Ectodermal cell (in vitro differentiated cells): Measurements from ENCODE around the gene SYNPO2.

ENCODE experiments used
- H3K27ac ChIP-seq: 2 replicates; pipeline ENCODE4 v1.7.0; 2013; ENCODE audit warnings: mild to moderate bottlenecking, low read depth, low read length; ENCODE audit not compliant: insufficient read depth, poor library complexity, severe bottlenecking
- H3K27me3 ChIP-seq: 2 replicates; pipeline ENCODE4 v1.7.0; 2013; ENCODE audit warnings: mild to moderate bottlenecking, low read length; ENCODE audit not compliant: insufficient read depth, control insufficient read depth, poor library complexity, severe bottlenecking
- H3K36me3 ChIP-seq: one replicate; pipeline ENCODE4 v1.7.0; 2013; ENCODE audit warnings: low read length; ENCODE audit not compliant: control insufficient read depth, insufficient read depth
- H3K4me1 ChIP-seq: one replicate; pipeline ENCODE4 v1.7.0; 2013; ENCODE audit warnings: low read length; ENCODE audit not compliant: control insufficient read depth, insufficient read depth
- H3K4me3 ChIP-seq: 2 replicates; pipeline ENCODE4 v1.7.0; 2013; ENCODE audit warnings: low read depth, low read length, control low read depth; ENCODE audit not compliant: insufficient read depth
- H3K9me3 ChIP-seq: 2 replicates; pipeline ENCODE4 v1.7.0; 2013; ENCODE audit warnings: mild to moderate bottlenecking, low read length, moderate library complexity; ENCODE audit not compliant: control insufficient read depth
- WGBS, 2 experiments: methylation state at CpG; one replicate each; pipeline ENCODE4 v1.1.7; 2013; ENCODE audit warnings: missing lambda C conversion rate in 2 of 2; 5-methylcytosine and 5-hydroxymethylcytosine counted together

The SYNPO2 gene

GRCh38 chr4:119035951-119036737, 147.5 kb downstream of the SYNPO2 start:
- Histone ChIP-seq H3K4me3 (no peak overlapping the region), H3K9me3 (no peaks in the 10 kb centered on the region), H3K27me3 (no peaks in the 10 kb centered on the region), H3K27ac (no peak overlapping the region), H3K36me3 (no peaks in the 10 kb centered on the region), H3K4me1 (peaks cover 8% of the 10 kb centered on the region)
- WGBS, 2 experiments, result 89 to 93% methylated on average over 8 of the region's 8 CpGs

DNA sequence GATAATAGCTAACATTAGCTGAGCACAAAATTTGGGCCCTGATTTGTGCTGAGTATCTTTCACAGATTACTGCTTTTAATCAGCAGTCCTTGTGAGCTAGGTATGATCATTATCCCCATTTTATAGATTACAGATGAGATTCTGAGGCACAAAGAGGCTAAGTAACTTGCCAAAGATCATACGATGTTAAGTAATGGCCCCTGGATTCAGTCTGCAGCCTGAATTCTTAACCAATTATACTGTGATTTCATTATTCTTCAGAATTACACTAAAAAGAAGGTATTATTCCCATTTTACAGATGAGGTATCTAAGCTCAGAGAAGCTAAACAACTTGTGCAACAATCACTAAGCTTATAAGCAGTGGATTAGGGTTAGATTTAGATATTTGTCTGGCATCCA, 149.1 kb downstream of the SYNPO2 start:
- H3K4me3 ChIP-seq, result no peak overlapping the region
- WGBS, 2 experiments, result 91 to 100% methylated on average over 1 of the region's 1 CpG
- no peaks in the 10 kb centered on the region for H3K9me3 ChIP-seq
- H3K27ac ChIP-seq, result no peak overlapping the region
- H3K27me3 ChIP-seq, result no peaks in the 10 kb centered on the region
- no peaks in the 10 kb centered on the region for H3K36me3 ChIP-seq
- H3K4me1 ChIP-seq, result peaks cover 8% of the 10 kb centered on the region

DNA sequence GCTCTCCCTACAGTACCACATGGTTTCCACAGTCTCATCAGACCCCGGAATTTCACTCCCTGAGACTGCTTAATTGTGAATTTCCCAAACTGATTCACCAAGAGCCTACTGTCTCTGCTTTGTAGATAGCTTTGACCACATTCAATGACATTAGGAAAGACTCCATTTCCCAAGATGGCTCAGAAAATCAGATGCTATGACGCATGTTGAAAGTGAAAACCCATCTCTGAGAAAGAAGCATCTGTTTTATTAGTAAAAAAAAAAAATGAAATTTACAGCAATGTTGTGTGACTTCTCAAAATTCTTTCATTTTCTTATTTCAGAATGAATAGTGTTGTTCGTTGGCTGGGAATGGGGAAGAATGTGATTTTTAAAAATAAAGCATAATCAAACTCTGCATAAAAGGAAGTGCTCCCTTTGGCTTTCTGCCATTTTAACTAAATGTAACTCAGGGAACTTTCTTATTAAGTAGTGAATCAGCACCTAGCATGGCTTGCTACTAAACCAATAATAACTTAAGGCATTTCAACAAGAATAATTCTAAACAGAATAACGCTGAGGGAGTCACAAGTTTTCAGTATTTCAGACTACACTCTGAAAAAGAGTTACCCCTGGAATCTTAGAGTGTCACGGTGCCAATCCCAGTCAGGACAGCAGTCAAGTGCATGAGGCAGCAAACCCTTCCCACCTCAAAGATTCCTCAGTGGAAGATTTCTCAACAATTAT, 149.6 kb downstream of the SYNPO2 start:
- 92 to 93% methylated on average over 5 of the region's 5 CpGs for WGBS, 2 experiments
- Histone ChIP-seq H3K4me3 (no peak overlapping the region), H3K9me3 (no peaks in the 10 kb centered on the region), H3K4me1 (peaks cover 8% of the 10 kb centered on the region), H3K27ac (no peak overlapping the region), H3K27me3 (no peaks in the 10 kb centered on the region), H3K36me3 (no peaks in the 10 kb centered on the region)

GRCh38 chr4:119039160-119039559, 150.5 kb downstream of the SYNPO2 start:
- Histone ChIP-seq H3K36me3 (no peaks in the 10 kb centered on the region), H3K27me3 (no peaks in the 10 kb centered on the region), H3K27ac (no peak overlapping the region), H3K9me3 (no peaks in the 10 kb centered on the region), H3K4me1 (peaks cover 8% of the 10 kb centered on the region), H3K4me3 (no peak overlapping the region)
- WGBS, 2 experiments, result 71 to 94% methylated on average over 1 of the region's 1 CpG

DNA sequence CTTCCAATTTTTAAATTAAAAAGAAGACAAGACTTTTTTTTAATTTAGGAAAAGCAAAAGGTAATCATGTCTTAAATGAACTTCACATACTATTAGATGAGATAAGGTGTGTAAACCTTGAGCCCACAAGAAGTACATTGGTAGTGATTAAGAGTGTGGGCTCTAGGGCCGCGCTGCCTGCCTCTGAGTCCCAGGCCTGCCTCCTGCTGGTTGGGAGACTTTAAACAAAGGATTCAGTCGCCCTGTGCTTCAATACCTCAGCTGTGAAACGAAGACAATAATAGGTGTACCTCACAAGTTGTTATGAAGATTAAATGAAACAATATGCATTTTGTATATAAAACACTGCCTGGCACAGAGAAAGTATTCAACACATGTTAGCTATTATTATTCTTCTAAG, 151.1 kb downstream of the SYNPO2 start:
- Histone ChIP-seq H3K36me3 (no peaks in the 10 kb centered on the region), H3K9me3 (no peaks in the 10 kb centered on the region), H3K4me3 (no peak overlapping the region), H3K4me1 (peaks cover 8% of the 10 kb centered on the region), H3K27me3 (no peaks in the 10 kb centered on the region), H3K27ac (no peak overlapping the region)
- 22 to 26% methylated on average over 4 of the region's 4 CpGs for WGBS, 2 experiments

DNA sequence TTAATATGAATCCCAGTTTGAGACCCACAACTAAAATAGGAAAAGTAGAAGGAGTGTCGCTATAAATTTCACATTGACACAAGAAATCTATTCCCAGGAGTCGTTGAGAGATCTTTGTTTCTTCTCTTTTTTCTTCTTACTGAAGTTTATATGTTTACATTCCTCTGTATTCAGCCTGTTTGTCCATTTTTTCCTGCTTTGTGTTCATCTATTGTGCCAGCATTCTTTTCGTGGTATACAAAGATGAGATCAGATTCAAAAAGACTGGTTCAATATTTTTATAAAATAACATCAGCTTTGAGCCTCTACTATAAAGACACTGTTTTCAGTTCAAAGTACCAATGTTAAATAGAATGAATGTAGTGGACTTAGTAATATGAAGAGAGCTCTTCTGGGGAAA, 151.6 kb downstream of the SYNPO2 start:
- Histone ChIP-seq H3K36me3 (no peaks in the 10 kb centered on the region), H3K4me1 (peaks cover 8% of the 10 kb centered on the region), H3K27ac (no peak overlapping the region), H3K4me3 (no peak overlapping the region), H3K9me3 (no peaks in the 10 kb centered on the region), H3K27me3 (no peaks in the 10 kb centered on the region)
- WGBS, 2 experiments, result 33 to 58% methylated on average over 1 to 3 of the region's 3 CpGs

- H3K9me3 ChIP-seq, result no peaks in the 10 kb centered on the region
- H3K36me3 ChIP-seq, result no peaks in the 10 kb centered on the region
- H3K4me1 ChIP-seq, result peaks cover 8% of the 10 kb centered on the region
- no peak overlapping the region for H3K4me3 ChIP-seq
- WGBS, 2 experiments, result 34 to 50% methylated on average over 2 of the region's 2 CpGs
- H3K27me3 ChIP-seq, result no peaks in the 10 kb centered on the region
- no peak overlapping the region for H3K27ac ChIP-seq
Observed at GRCh38 chr4:119040694-119041185, 152.1 kb downstream of the SYNPO2 start.

GRCh38 chr4:119041396-119041795, 152.7 kb downstream of the SYNPO2 start:
- Histone ChIP-seq H3K9me3 (no peaks in the 10 kb centered on the region), H3K4me1 (peaks cover 8% of the 10 kb centered on the region), H3K27ac (no peak overlapping the region), H3K27me3 (no peaks in the 10 kb centered on the region), H3K4me3 (no peak overlapping the region), H3K36me3 (no peaks in the 10 kb centered on the region)
- 90% methylated on average over 2 of the region's 2 CpGs; no CpG with 5 or more reads in 1 of the 2 experiments for WGBS, 2 experiments

GRCh38 chr4:119041951-119042560, 153.4 kb downstream of the SYNPO2 start:
- 2 to 4% methylated on average over 4 to 5 of the region's 6 CpGs for WGBS, 2 experiments
- no peaks in the 10 kb centered on the region for H3K36me3 ChIP-seq
- H3K27ac ChIP-seq, result no peak overlapping the region
- H3K9me3 ChIP-seq, result no peaks in the 10 kb centered on the region
- no peak overlapping the region for H3K4me3 ChIP-seq
- H3K4me1 ChIP-seq, result peaks cover 8% of the 10 kb centered on the region
- no peaks in the 10 kb centered on the region for H3K27me3 ChIP-seq

GRCh38 chr4:119046263-119046662, 157.6 kb downstream of the SYNPO2 start:
- Histone ChIP-seq H3K9me3 (no peaks in the 10 kb centered on the region), H3K27me3 (no peaks in the 10 kb centered on the region), H3K4me3 (no peak overlapping the region), H3K4me1 (no peaks in the 10 kb centered on the region), H3K27ac (no peak overlapping the region), H3K36me3 (no peaks in the 10 kb centered on the region)
- 87 to 89% methylated on average over 3 to 4 of the region's 4 CpGs for WGBS, 2 experiments
